GM19455 (cell line): Measurements from ENCODE around the gene PKNOX1.
"Not testable (repeated sequence)": the region's sequence is repeated elsewhere in the genome, so short reads cannot be mapped to it uniquely, and the experiment has no call there.

ENCODE experiments used
- ATAC-seq: cut with Tn5 transposase; IDR thresholded peaks from one replicate; pipeline ENCODE4 v1.9.1; 2021; ENCODE audit not compliant: unreplicated experiment

The PKNOX1 gene

GRCh38 chr21:42981862-42982261 lies 7.5 kb downstream of the PKNOX1 start:
- no peak for ATAC-seq

DNA sequence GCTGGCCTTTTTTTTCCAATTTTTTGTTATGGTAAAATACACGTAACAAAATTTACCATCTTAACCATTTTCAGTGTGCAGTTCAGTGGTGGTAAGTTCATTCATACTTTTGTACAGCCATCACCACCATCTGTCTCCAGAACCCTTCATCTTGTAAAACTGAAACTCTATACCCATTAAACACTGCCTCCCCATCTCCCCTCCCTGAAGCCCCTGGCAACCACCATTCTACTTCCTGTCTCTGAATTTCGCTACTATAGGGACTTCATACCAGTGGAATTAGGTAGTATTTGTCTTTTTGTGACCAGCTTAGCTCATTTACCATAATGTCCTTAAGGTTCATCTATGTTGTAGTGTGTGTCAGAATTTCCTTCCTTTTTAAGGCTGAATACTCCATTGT lies 8.7 kb downstream of the PKNOX1 start:
- no peak for ATAC-seq

GRCh38 chr21:42983869-42984268 lies 9.5 kb downstream of the PKNOX1 start:
- ATAC-seq: no peak

- ATAC-seq: no peak
Observed at GRCh38 chr21:42986125-42986783, 11.9 kb downstream of the PKNOX1 start.

- ATAC-seq: no peak
Observed at GRCh38 chr21:42988236-42988965, 14.0 kb downstream of the PKNOX1 start.

DNA sequence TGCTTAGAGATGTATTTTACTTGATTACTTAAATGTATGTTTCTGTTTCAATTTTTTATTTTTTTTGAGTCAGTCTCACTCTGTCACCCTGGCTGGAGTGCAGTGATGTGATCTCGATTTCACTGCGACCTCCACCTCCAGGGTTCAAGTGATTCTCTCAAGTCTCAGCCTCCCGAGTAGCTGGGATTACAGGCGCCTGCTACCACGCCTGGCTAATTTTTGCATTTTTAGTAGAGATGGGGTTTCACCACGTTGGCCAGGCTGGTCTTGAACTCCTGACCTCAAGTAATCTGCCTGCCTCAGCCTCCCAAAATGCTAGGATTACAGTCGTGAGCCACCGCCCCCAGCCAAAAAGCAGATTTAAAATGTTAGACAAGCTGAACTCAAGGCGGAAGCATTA lies 15.0 kb downstream of the PKNOX1 start:
- ATAC-seq: not testable (repeated sequence)

- no peak for ATAC-seq
Observed at GRCh38 chr21:42989816-42990650, 15.7 kb downstream of the PKNOX1 start.

DNA sequence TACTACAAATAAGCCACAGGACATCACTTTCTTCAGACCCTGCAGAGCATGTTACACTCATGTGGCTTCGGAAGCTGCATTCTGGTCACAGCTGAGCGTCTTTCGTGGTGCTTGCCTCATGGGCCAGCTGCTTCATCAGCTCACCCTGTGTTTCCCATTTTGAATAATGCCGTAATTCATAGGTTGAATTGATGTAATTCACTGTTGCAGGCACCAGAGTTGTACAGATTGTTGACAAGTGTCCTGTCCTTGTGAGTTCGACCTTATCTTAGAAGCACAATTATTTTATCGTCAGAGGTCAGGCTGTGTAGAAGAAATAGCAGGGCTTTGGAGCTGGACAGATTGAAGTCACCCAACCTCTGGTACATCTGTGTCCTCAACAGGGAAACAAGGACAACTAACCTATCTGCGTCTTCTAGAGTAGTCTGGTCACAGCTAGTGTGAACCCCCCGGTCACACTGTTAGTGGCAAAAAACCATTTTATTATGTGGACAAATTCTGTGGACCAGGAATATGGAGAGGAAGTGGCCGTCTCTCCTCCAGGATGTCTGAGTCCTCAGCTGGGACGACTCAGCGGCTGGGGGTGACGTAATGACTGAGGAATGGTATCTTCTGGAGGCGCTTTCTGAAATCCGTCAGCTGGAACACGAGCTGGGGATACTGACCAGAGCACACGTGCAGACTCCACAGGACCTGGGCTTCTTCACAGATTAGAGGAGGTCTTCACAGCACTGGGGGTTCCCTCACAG lies 17.8 kb downstream of the PKNOX1 start:
- no peak for ATAC-seq

DNA sequence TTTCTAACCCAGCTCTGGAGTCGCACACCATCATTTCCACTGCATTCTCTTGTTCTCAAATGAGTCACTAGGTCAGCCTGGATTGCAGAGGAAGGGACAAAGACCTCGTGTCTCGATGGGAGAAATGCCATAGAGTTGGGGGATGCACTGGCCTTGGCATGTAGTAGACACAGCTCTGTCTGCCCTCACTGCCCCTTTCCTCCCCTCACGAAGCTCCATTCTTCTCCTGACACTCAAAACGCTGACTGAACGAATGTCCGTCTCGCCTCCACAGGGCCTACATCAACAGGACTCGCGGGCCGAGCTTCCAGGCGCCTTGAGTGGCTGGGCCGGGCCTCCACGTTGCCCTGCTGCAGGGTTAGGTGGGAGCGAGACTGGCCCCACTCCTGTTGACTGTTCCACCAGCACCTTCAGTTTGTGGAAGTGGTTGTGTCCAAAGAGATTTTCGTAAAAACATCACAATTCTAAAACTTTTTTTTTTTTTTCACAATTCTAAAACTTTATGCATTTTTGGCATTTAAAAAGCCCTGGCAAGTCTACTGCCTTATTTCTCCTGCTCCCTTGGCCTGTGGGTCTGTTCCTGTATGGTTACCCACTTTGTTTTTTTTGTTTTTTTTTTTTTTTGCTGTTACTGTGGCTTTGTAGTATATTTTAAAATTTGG lies 18.8 kb downstream of the PKNOX1 start:
- ATAC-seq: no peak

DNA sequence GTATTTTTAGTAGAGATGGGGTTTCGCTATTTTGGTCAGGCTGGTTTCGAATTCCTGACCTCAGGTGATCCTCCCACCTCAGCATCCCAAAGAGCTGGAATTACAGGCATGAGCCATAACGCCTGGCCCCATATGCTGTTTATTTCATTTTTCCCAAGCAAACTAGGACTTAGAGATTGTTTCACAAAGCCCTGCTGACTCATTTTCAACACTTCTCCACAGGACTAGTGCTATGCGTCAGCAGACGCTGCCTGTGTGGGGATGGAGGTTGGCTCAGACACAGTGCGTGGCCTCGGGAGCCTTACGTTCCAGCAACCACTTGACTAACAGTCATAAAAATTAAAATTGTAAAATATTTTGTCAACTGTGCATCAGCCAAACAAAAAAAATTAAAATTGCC lies 22.7 kb downstream of the PKNOX1 start:
- ATAC-seq: no peak

DNA sequence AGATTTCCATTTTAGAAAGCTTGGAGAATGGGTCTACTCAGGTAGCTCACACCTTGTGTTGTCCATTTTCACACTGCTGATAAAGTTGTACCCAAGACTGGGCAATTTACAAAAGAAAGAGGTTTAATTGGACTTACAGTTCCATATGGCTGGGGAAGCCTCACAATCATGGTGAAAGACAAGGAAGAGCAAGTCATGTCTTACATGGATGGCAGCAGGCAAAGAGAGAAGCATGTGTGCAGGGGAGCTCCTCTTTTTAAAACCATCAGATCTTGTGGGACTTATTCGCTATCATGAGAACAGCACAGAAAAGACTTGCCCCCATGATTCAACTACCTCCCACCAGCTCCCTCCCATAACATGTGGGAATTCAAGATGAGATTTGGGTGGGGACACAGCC lies 23.6 kb downstream of the PKNOX1 start:
- ATAC-seq: not testable (repeated sequence)

DNA sequence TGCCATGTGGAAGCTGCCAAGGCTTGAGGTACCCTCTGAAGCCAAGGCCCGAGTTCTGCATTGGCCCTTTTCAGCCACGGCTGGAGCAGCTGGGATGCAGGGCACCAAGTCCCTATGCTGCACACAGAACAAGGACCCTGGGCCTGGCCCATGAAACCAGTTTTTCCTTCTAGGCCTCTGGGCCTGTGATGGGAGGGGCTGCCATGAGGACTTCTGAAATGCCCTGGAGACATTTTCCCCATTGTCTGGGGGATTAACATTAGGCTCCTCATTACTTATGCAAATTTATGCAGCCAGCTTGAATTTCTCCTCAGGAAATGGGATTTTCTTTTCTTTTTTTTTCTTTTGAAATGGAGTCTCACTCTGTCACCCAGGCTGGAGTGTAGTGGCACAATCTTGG lies 24.8 kb downstream of the PKNOX1 start:
- not testable (repeated sequence) for ATAC-seq

- not testable (repeated sequence) for ATAC-seq
Observed at GRCh38 chr21:43000041-43000440, 25.7 kb downstream of the PKNOX1 start.

- no peak for ATAC-seq
Observed at GRCh38 chr21:43001316-43001715, 27.0 kb downstream of the PKNOX1 start.

GRCh38 chr21:43004926-43005325 lies 30.6 kb downstream of the PKNOX1 start:
- ATAC-seq: no peak

DNA sequence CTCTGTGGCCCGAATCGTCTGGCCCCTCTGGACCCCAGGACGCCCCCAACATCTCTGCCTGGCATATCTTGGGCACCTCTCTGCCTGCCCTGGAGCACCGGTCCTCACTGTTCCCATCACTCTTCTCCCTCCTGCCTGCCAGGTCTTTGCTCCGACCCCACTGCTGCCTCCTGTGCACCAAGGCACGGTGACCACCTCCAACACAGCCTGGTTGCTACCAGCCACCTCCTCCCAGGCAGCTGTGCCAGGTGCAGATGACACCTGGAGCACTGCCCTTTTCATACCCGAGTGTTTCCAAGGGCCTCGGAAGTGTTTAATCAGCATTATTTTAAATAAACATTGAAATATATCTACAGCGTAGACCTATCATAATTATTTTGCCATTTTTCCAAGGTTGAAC lies 31.3 kb downstream of the PKNOX1 start:
- ATAC-seq: no peak

DNA sequence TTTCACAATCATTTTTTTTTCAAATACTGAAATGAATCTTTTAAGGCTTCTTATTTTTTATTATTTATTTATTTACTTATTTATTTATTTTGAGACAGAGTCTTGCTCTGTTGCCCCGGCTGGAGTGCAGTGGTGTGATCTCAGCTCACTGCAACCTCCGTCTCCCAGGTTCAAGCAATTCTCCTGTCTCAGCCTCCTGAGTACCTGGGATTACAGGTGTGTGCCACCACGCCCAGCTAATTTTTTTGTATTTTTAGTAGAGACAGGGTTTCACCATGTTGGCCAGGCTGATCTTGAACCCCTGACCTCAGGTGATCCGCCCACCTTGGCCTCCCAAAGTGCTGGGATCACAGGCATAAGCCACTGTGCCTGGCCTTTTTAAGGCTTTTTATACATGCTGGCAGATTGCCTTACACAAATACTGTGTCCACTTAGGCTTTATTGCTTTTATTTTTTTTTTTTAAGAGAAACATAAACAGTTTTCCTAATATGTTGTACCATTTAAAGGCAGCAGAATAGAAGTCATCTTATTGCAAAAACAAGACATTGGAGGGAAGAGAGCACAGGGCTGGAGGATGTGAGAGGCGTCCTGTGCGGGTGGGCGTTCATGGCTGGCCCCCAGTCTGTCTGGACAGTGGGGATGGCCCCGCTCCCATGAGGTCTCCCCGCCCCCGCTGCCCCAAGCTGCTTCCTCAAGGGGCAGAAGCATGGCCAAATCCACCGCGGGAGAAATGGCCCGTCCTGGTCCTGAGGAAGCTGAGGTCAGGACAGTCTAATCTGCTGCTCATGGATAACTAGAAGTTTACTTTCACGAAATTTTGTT lies 31.9 kb downstream of the PKNOX1 start:
- not testable (repeated sequence) for ATAC-seq

- ATAC-seq: no peak
Observed at GRCh38 chr21:43006874-43007208, 32.5 kb downstream of the PKNOX1 start.

GRCh38 chr21:43012596-43012995 lies 38.2 kb downstream of the PKNOX1 start:
- no peak for ATAC-seq
